Measurements from ENCODE around the gene NSG1.

DNA sequence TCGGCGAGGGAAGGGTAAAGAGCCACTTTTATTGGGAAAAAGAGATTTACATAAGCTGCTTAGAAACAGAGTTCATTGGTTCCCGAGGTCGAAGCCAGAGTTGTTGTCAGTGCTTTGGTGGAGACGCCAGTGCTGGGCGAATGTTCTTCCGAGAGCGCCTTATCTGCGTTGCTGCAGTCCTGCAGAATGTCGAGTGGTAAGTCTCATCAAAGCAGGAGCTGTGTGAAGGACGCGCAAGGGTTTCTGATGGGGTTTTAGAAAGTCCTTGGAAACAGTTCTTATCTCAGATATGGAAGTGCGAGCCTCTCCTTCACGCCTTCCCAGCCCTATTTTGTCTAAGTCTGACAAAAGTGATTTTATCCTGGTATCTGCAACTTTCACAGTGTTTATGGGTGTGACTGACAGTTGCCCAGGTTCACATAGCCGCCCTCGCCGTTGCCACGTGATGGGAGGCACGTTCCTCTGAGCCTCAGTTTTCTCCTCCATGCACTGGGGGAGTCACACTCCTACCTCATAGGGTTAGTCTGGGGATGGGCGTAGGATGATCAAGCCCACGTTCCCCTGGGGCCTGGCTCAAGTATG lies 47.3 kb upstream of the NSG1 start:
- TF ChIP-seq CTCF (IDR thresholded peaks at IDR 0.05), result no peak
- no peak for TF ChIP-seq EZH2 (IDR thresholded peaks at IDR 0.05)
- no peak for TF ChIP-seq EZH2phosphoT487 (IDR thresholded peaks at IDR 0.05)
